H1 (cell line): ENCODE results near the gene HOMER3. TPM values are rescaled to one million over a fixed set of nuclear protein-coding genes. Genes with fewer than 3 reads are reported as not detected.

Source experiments
- ASH2L ChIP-seq: fragments of 200-600, 300-600 bp; sonication (generic); IDR thresholded peaks from one replicate; pipeline ENCODE4 v1.7.1; 2017; ENCODE audit warnings: low read length
- EP300 ChIP-seq, 2 experiments: IDR thresholded peaks; 1 replicate in 1 of 2; 2 replicates in 1 of 2; pipeline ENCODE4 v1.6.1; 2011 to 2012; ENCODE audit warnings: low read depth in 2 of 2, low read length in 2 of 2, mild to moderate bottlenecking in 2 of 2, borderline replicate concordance in 1 of 2, inconsistent platforms in 1 of 2, moderate library complexity in 1 of 2
- HDAC2 ChIP-seq, 2 experiments: fragments of 300-600 bp in 1 of 2; sonication (generic) in 1 of 2; IDR thresholded peaks; 2 replicates each; pipeline ENCODE4 v1.6.1; 2011 to 2012; ENCODE audit warnings: low read depth in 2 of 2, low read length in 2 of 2, mild to moderate bottlenecking in 2 of 2, moderate library complexity in 2 of 2, borderline replicate concordance in 1 of 2, inconsistent platforms in 1 of 2
- KDM5A ChIP-seq: fragments of 200-600 bp; IDR thresholded peaks from 2 replicates; pipeline ENCODE4 v1.7.1; 2012; ENCODE audit warnings: mild to moderate bottlenecking, low read length, inconsistent platforms, mixed read lengths
- MAFK ChIP-seq: IDR thresholded peaks from 2 replicates; pipeline ENCODE4 v1.6.1; 2012; ENCODE audit warnings: low read depth, mild to moderate bottlenecking, improper control_type of control experiment, low read length
- NANOG ChIP-seq: IDR thresholded peaks from 2 replicates; pipeline ENCODE4 v1.6.1; 2011; ENCODE audit warnings: low read length, low read depth, mild to moderate bottlenecking, inconsistent platforms; ENCODE audit not compliant: insufficient read depth, poor library complexity, severe bottlenecking
- RFX5 ChIP-seq: IDR thresholded peaks from 2 replicates; pipeline ENCODE4 v1.6.1; 2011; ENCODE audit warnings: low read depth, low read length, improper control_type of control experiment, borderline replicate concordance
- polyA plus RNA-seq, 7 experiments: library from polyadenylated mRNA; depleted of rRNA in 3 of 7; stranded (reverse) in 5 of 7; unstranded in 2 of 7; fragments of >200 nt in 5 of 7; fragments of 200-250 nt in 2 of 7; gene quantifications; 1 replicate in 5 of 7; 2 replicates in 1 of 7; 4 replicates in 1 of 7; pipeline versions ENCODE4 v1.2.1 to v1.2.3, GENCODE V29; 2011 to 2013; ENCODE audit warnings: missing spikeins in 2 of 7, mixed read lengths in 2 of 7
- total RNA-seq: library from RNA; stranded (reverse); fragmentation: NEBNext Ultra II Directional; extraction: Animal tissue kit (Norgen Biotek cat#: 25700); gene quantifications from 2 replicates; pipeline ENCODE4 v1.2.1, GENCODE V29; 2021

The HOMER3 gene
- total and polyA plus RNA-seq, 2 of the 8 experiments (the other 6 are each of a cell fraction or from before 2014, with no cell fraction given): 28.3 to 41.6 TPM

- TF ChIP-seq HDAC2 (IDR thresholded peaks at IDR 0.05; ENCODE audit: borderline replicate concordance in 1 of 2, low read depth in 2 of 2, low read length in 2 of 2) (no peak), KDM5A (no peak), EP300 (IDR thresholded peaks at IDR 0.05; ENCODE audit: borderline replicate concordance in 1 of 2, low read depth in 2 of 2, low read length in 2 of 2) (no peak), NANOG (no peak), RFX5 (no peak), ASH2L (no peak), MAFK (no peak)
Measured at GRCh38 chr19:18949858-18950257, 8.8 kb upstream of the HOMER3 start (continued).
